IMR-90 (cell line): Measurements from ENCODE around the gene DTX3. TPM values are rescaled to one million over a fixed set of nuclear protein-coding genes. Genes with fewer than 3 reads are reported as not detected.

Source experiments
- ATAC-seq: fragments of 200-7000 bp; cut with Tn5 transposase; 2 replicates; pipeline ENCODE4 v1.9.1; 2020; ENCODE audit warnings: low read depth, mild to moderate bottlenecking, moderate library complexity
- BruUV-seq: library from RNA; stranded (reverse); fragments of 400-500 nt; replicated peaks from 2 replicates; lab custom pipeline; 2021; lab: Mats Ljungman, UMichigan
- CTCF ChIA-PET: fragments of 300-600 bp; formaldehyde crosslinking; extraction: SDS; loops from one replicate; lab custom pipeline; 2021; ENCODE audit warnings: antibody characterized with exemption; lab: Yijun Ruan, JAX
- POLR2A ChIA-PET: fragments of 300-600 bp; sonication (Branson Sonifier 250); formaldehyde crosslinking; loops from one replicate; lab custom pipeline; 2022; ENCODE audit warnings: antibody characterized with exemption; ENCODE audit not compliant: unreplicated experiment; lab: Charles Lee
- DNase-seq: peaks from one replicate; pipeline ENCODE4 v3.0.0; 2013
- H2AFZ ChIP-seq: replicated peaks from 2 replicates; pipeline ENCODE3; 2013; ENCODE audit warnings: low read length, mild to moderate bottlenecking; ENCODE audit not compliant: poor library complexity
- H2AK5ac ChIP-seq: 2 replicates; pipeline ENCODE4 v1.6.1; 2013; ENCODE audit warnings: low read depth, low read length, inconsistent platforms
- H2AK9ac ChIP-seq: replicated peaks from 2 replicates; pipeline ENCODE3; 2013; ENCODE audit warnings: mild to moderate bottlenecking, low read depth, low read length, moderate library complexity; ENCODE audit not compliant: poor library complexity
- H2BK120ac ChIP-seq: 2 replicates; pipeline ENCODE4 v1.6.1; 2013; ENCODE audit warnings: low read depth, low read length, inconsistent platforms
- H2BK15ac ChIP-seq: 3 replicates; pipeline ENCODE4 v1.6.1; 2013; ENCODE audit warnings: low read depth, low read length, inconsistent platforms
- H2BK20ac ChIP-seq: 2 replicates; pipeline ENCODE4 v1.6.1; 2013; ENCODE audit warnings: low read depth, mild to moderate bottlenecking, inconsistent platforms, low read length, moderate library complexity
- H2BK5ac ChIP-seq: 2 replicates; pipeline ENCODE4 v1.6.1; 2013; ENCODE audit warnings: mild to moderate bottlenecking, low read depth, low read length, inconsistent platforms; ENCODE audit not compliant: poor library complexity, severe bottlenecking
- H3K14ac ChIP-seq: replicated peaks from 2 replicates; pipeline ENCODE4 v1.6.1; 2013; ENCODE audit warnings: low read depth, low read length, inconsistent platforms
- H3K18ac ChIP-seq: 2 replicates; pipeline ENCODE4 v1.6.1; 2013; ENCODE audit warnings: low read depth, low read length, control low read depth
- H3K23ac ChIP-seq: 2 replicates; pipeline ENCODE4 v1.6.1; 2013; ENCODE audit warnings: low read depth, low read length, inconsistent platforms
- H3K27ac ChIP-seq: 2 replicates; pipeline ENCODE4 v1.5.1; 2013; ENCODE audit warnings: mild to moderate bottlenecking, control low read depth, low read length; ENCODE audit not compliant: insufficient read depth
- H3K27me3 ChIP-seq: 2 replicates; pipeline ENCODE4 v1.6.1; 2013; ENCODE audit warnings: low read length; ENCODE audit not compliant: control insufficient read depth, insufficient read depth
- H3K36me3 ChIP-seq: 2 replicates; pipeline ENCODE4 v1.6.1; 2013; ENCODE audit warnings: low read length, mixed read lengths; ENCODE audit not compliant: control insufficient read depth, insufficient read depth
- H3K4ac ChIP-seq: 2 replicates; pipeline ENCODE4 v1.6.1; 2013; ENCODE audit warnings: low read depth, low read length, inconsistent platforms
- H3K4me1 ChIP-seq: 2 replicates; pipeline ENCODE4 v1.6.1; 2013; ENCODE audit warnings: low read length, mixed read lengths; ENCODE audit not compliant: control insufficient read depth, insufficient read depth
- H3K4me2 ChIP-seq: 2 replicates; pipeline ENCODE4 v1.6.1; 2013; ENCODE audit warnings: low read depth, mild to moderate bottlenecking, control low read depth, low read length, moderate library complexity
- H3K4me3 ChIP-seq: 2 replicates; pipeline ENCODE4 v1.5.1; 2013; ENCODE audit warnings: low read depth, mild to moderate bottlenecking, control low read depth, low read length, moderate library complexity; ENCODE audit not compliant: insufficient read depth
- H3K56ac ChIP-seq: 2 replicates; pipeline ENCODE4 v1.6.1; 2013; ENCODE audit warnings: low read length, inconsistent platforms; ENCODE audit not compliant: insufficient read depth; ENCODE audit errors: extremely low read depth
- H3K79me1 ChIP-seq, 2 experiments: 2 replicates each; pipeline ENCODE4 v1.6.1; 2013; ENCODE audit warnings: low read length in 2 of 2, inconsistent platforms in 1 of 2, low read depth in 1 of 2
- H3K9ac ChIP-seq: 2 replicates; pipeline ENCODE4 v1.6.1; 2013; ENCODE audit warnings: low read depth, low read length, control low read depth
- H3K9me1 ChIP-seq: 2 replicates; pipeline ENCODE4 v1.6.1; 2013; ENCODE audit warnings: low read length, inconsistent platforms; ENCODE audit not compliant: insufficient read depth
- H3K9me3 ChIP-seq: 2 replicates; pipeline ENCODE4 v1.6.1; 2013; ENCODE audit warnings: low read length; ENCODE audit not compliant: control insufficient read depth, insufficient read depth
- H4K20me1 ChIP-seq: 2 replicates; pipeline ENCODE4 v1.6.1; 2013; ENCODE audit warnings: low read length, inconsistent platforms; ENCODE audit not compliant: insufficient read depth
- H4K5ac ChIP-seq: 2 replicates; pipeline ENCODE4 v1.6.1; 2013; ENCODE audit warnings: mild to moderate bottlenecking, low read depth, low read length, control low read depth
- H4K8ac ChIP-seq, 2 experiments: 2 replicates each; pipeline ENCODE4 v1.6.1; 2013; ENCODE audit warnings: low read depth in 2 of 2, low read length in 2 of 2, control low read depth in 1 of 2, inconsistent platforms in 1 of 2
- H4K91ac ChIP-seq: 2 replicates; pipeline ENCODE4 v1.6.1; 2013; ENCODE audit warnings: low read depth, low read length, inconsistent platforms; ENCODE audit not compliant: insufficient read depth
- BHLHE40 ChIP-seq: fragments of 150-350 bp; IDR thresholded peaks from 2 replicates; pipeline ENCODE4 v1.6.1; 2016; ENCODE audit warnings: mild to moderate bottlenecking, low read depth, low read length
- CHD1 ChIP-seq: IDR thresholded peaks from 2 replicates; pipeline ENCODE4 v1.6.1; 2012; ENCODE audit warnings: low read depth, low read length, improper control_type of control experiment
- FOS ChIP-seq: fragments of 150-350 bp; IDR thresholded peaks from 2 replicates; pipeline ENCODE4 v1.6.1; 2016; ENCODE audit warnings: low read depth, low read length
- MAZ ChIP-seq: IDR thresholded peaks from 2 replicates; pipeline ENCODE4 v1.6.1; 2012; ENCODE audit warnings: low read depth, mild to moderate bottlenecking, low read length, improper control_type of control experiment, moderate library complexity, borderline replicate concordance
- NFE2L2 ChIP-seq: fragments of 150-350 bp; IDR thresholded peaks from 2 replicates; pipeline ENCODE4 v1.6.1; 2016; ENCODE audit warnings: low read depth, mild to moderate bottlenecking, low read length
- POLR2A ChIP-seq: IDR thresholded peaks from 2 replicates; pipeline ENCODE4 v1.6.1; 2012; ENCODE audit warnings: mild to moderate bottlenecking, low read depth, low read length
- RAD21 ChIP-seq: IDR thresholded peaks from 2 replicates; pipeline ENCODE4 v1.6.1; 2012; ENCODE audit warnings: low read length, improper control_type of control experiment
- RFX5 ChIP-seq: IDR thresholded peaks from 2 replicates; pipeline ENCODE4 v1.8.0; 2012; ENCODE audit warnings: low read depth, mild to moderate bottlenecking, low read length, moderate library complexity
- SMC3 ChIP-seq: fragments of 150-350 bp; IDR thresholded peaks from 2 replicates; pipeline ENCODE4 v1.6.1; 2016; ENCODE audit warnings: low read depth, mild to moderate bottlenecking, antibody characterized with exemption, low read length, moderate library complexity
- WGBS, 2 experiments: methylation state at CpG; one replicate each; pipeline versions ENCODE4 v1.1.5 to v1.1.7; 2013; ENCODE audit warnings: missing lambda C conversion rate in 2 of 2; ENCODE audit not compliant: insufficient read length in 1 of 2; ENCODE audit errors: extremely low coverage in 2 of 2; 5-methylcytosine and 5-hydroxymethylcytosine counted together
- dilution Hi-C: fragments of 300-500 bp; cut with HindIII; formaldehyde crosslinking; loops from one replicate; pipeline ENCODE4 v1.14.3; 2018; ENCODE audit warnings: low sequenced_read_pairs; ENCODE audit not compliant: unreplicated experiment
- in situ Hi-C: fragments of 300-500 bp; cut with MboI; formaldehyde crosslinking; loops from 3 replicates; pipeline ENCODE4 v1.14.3; 2019; ENCODE audit warnings: low sequenced_read_pairs, inconsistent platforms, mixed read lengths
- intact Hi-C: fragments of 100-400 bp; cut with micrococcal nuclease; formaldehyde crosslinking; loops from 2 replicates; pipeline ENCODE4 v1.10.0; 2022
- polyA plus RNA-seq, 3 experiments: library from polyadenylated mRNA; depleted of rRNA; stranded (reverse); fragments of >200 nt; gene quantifications; 2 replicates each; pipeline ENCODE4 v1.2.3, GENCODE V29; 2012; ENCODE audit warnings: low replicate concordance in 1 of 3
- total RNA-seq: library from RNA; depleted of rRNA; stranded (reverse); fragments of >200 nt; gene quantifications from 2 replicates; pipeline ENCODE4 v1.2.3, GENCODE V29; 2012
- TF ChIP-seq, protein P1 (sequence below): fragments of 150-350 bp; IDR thresholded peaks from 2 replicates; pipeline ENCODE4 v1.6.1; 2017; ENCODE audit warnings: mild to moderate bottlenecking, antibody characterized with exemption, low read length, low read depth
- TF ChIP-seq, protein P2 (sequence below): conservative IDR thresholded peaks from 2 replicates; pipeline ENCODE4 v1.5.1; 2012; ENCODE audit warnings: mild to moderate bottlenecking, low read depth, low read length, improper control_type of control experiment
- TF ChIP-seq, protein P3 (sequence below): fragments of 150-350 bp; IDR thresholded peaks from 2 replicates; pipeline ENCODE4 v1.6.1; 2016; ENCODE audit warnings: low read depth, mild to moderate bottlenecking, low read length, moderate library complexity, borderline replicate concordance

Gene DTX3
- total and polyA plus RNA-seq, 2 of the 4 experiments (the other 2 are of a cell fraction) = 2.9 to 14.6 TPM

DNA sequence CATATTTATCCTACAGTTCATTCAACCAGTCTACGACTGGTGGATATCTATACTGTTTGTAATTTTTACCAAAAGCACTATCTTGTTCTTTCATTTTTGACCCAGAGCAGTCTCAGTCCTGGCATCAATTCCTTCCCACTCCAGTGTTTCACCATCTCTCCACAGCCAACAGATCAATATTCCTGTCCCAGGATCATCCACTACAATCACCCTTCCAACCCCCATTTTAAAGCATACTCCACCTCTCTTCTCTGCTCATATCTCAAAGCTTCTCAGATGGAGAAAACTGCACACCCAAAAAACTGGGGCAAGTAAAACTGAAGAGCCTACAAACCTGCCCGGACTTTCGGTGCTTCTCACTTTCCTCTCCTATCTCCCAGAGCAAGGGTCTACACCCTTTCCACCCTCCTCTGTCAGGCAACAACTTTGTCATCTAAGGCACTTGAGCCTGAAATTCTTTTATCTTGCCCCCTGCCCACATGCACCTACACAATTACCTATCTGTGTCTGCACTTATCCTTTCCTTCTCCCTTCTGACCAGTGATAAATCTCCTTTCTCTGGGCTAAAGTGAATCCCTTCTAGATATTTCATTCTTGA is 17.7 kb upstream of the DTX3 start:
- Histone ChIP-seq H4K91ac (no peak overlapping the region), H2BK5ac (no peak overlapping the region), H3K56ac (no peak overlapping the region), H3K9me1 (peaks cover 8% of the 10 kb centered on the region), H4K20me1 (no peaks in the 10 kb centered on the region), H3K79me1 (peaks cover 3 to 12% of the 10 kb centered on the region in 2 experiments; a peak in 3 of 4 replicates), H3K27me3 (peaks cover 29% of the 10 kb centered on the region), H2BK15ac (no peak overlapping the region), H2AFZ (no peak overlapping the region), H3K4ac (no peak overlapping the region), H3K27ac (no peak overlapping the region), H2BK120ac (no peak overlapping the region), H2BK20ac (no peak overlapping the region), H2AK9ac (no peak overlapping the region), H4K5ac (no peak overlapping the region), H4K8ac (no peak overlapping the region), H3K14ac (no peak overlapping the region), H3K9me3 (no peaks in the 10 kb centered on the region), H3K4me3 (no peak overlapping the region), H3K23ac (no peak overlapping the region), H3K4me1 (peaks cover 3% of the 10 kb centered on the region; the same call in 1 of the 2 replicates), H3K9ac (no peak overlapping the region), H2AK5ac (no peak overlapping the region), H3K36me3 (no peaks in the 10 kb centered on the region), H3K18ac (no peak overlapping the region), H3K4me2 (no peak overlapping the region)
- intact Hi-C loops (no loop called here), dilution Hi-C loops (no loop called here), in situ Hi-C loops (loop anchor here (10.0 kb wide), 1 partner anchor 148 kb away; the partner anchor contains the start of gene AGAP2)
- ChIA-PET CTCF (no interaction called here), POLR2A (no interaction called here)
- ATAC-seq (no peak), DNase-seq (no peak)
- no peak for TF ChIP-seq NFE2L2
- no peak for TF ChIP-seq SMC3
- TF ChIP-seq BHLHE40 = no peak
- TF ChIP-seq CHD1 = no peak
- TF ChIP-seq POLR2A = no peak
- TF ChIP-seq, protein P1, sequence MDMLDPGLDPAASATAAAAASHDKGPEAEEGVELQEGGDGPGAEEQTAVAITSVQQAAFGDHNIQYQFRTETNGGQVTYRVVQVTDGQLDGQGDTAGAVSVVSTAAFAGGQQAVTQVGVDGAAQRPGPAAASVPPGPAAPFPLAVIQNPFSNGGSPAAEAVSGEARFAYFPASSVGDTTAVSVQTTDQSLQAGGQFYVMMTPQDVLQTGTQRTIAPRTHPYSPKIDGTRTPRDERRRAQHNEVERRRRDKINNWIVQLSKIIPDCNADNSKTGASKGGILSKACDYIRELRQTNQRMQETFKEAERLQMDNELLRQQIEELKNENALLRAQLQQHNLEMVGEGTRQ = no peak
- no peak for TF ChIP-seq MAZ
- TF ChIP-seq RFX5 = no peak
- TF ChIP-seq RAD21 = no peak
- TF ChIP-seq, protein P2, sequence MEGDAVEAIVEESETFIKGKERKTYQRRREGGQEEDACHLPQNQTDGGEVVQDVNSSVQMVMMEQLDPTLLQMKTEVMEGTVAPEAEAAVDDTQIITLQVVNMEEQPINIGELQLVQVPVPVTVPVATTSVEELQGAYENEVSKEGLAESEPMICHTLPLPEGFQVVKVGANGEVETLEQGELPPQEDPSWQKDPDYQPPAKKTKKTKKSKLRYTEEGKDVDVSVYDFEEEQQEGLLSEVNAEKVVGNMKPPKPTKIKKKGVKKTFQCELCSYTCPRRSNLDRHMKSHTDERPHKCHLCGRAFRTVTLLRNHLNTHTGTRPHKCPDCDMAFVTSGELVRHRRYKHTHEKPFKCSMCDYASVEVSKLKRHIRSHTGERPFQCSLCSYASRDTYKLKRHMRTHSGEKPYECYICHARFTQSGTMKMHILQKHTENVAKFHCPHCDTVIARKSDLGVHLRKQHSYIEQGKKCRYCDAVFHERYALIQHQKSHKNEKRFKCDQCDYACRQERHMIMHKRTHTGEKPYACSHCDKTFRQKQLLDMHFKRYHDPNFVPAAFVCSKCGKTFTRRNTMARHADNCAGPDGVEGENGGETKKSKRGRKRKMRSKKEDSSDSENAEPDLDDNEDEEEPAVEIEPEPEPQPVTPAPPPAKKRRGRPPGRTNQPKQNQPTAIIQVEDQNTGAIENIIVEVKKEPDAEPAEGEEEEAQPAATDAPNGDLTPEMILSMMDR = no peak
- TF ChIP-seq, protein P3, sequence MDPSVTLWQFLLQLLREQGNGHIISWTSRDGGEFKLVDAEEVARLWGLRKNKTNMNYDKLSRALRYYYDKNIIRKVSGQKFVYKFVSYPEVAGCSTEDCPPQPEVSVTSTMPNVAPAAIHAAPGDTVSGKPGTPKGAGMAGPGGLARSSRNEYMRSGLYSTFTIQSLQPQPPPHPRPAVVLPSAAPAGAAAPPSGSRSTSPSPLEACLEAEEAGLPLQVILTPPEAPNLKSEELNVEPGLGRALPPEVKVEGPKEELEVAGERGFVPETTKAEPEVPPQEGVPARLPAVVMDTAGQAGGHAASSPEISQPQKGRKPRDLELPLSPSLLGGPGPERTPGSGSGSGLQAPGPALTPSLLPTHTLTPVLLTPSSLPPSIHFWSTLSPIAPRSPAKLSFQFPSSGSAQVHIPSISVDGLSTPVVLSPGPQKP = no peak
- TF ChIP-seq FOS = no peak
- WGBS, 2 experiments = 80% methylated on average over 1 of the region's 3 CpGs; no CpG with 5 or more reads in 1 of the 2 experiments
- BruUV-seq = no TSS peak
